HL-60/S4 (cell line): ENCODE results near the gene HBG2.
"Not testable (repeated sequence)": the region's sequence is repeated elsewhere in the genome, so short reads cannot be mapped to it uniquely, and the experiment has no call there.

Source experiments
- in situ Hi-C: fragments of 300-500 bp; cut with MboI; formaldehyde crosslinking; loops from 2 replicates; pipeline ENCODE4 v1.14.3; 2022; ENCODE audit warnings: low sequenced_read_pairs

HBG2 gene

GRCh38 chr11:5250543-5251204 lies 3.9 kb downstream of the HBG2 start:
- in situ Hi-C loops: no loop called here

GRCh38 chr11:5249807-5250396 lies 4.7 kb downstream of the HBG2 start, which contains the start of gene HBG1:
TSS of gene HBG1 (minus strand) at chr11:5249857. CDS start at chr11:5249804, 53 bp downstream.
- in situ Hi-C loops: not testable (repeated sequence)

- in situ Hi-C loops: not testable (repeated sequence)
These were observed 6.1 kb downstream of the HBG2 start for GRCh38 chr11:5248498-5248897.

GRCh38 chr11:5247472-5248192 lies 6.9 kb downstream of the HBG2 start:
- in situ Hi-C loops: no loop called here

GRCh38 chr11:5246772-5247471 lies 7.7 kb downstream of the HBG2 start:
- in situ Hi-C loops: no loop called here

GRCh38 chr11:5245155-5245554 lies 9.4 kb downstream of the HBG2 start:
- in situ Hi-C loops: no loop called here

- in situ Hi-C loops: no loop called here
These were observed 10.8 kb downstream of the HBG2 start for GRCh38 chr11:5243816-5244180.

- in situ Hi-C loops: no loop called here
These were observed 11.4 kb downstream of the HBG2 start for GRCh38 chr11:5242933-5243815.

- in situ Hi-C loops: no loop called here
These were observed 12.4 kb downstream of the HBG2 start for GRCh38 chr11:5242208-5242607.

- in situ Hi-C loops: no loop called here
These were observed 13.1 kb downstream of the HBG2 start for GRCh38 chr11:5241458-5241857.

- in situ Hi-C loops: no loop called here
These were observed 14.1 kb downstream of the HBG2 start for GRCh38 chr11:5240458-5240857.

GRCh38 chr11:5240056-5240455 lies 14.5 kb downstream of the HBG2 start:
- in situ Hi-C loops: no loop called here

GRCh38 chr11:5239046-5239445 lies 15.5 kb downstream of the HBG2 start:
- in situ Hi-C loops: no loop called here

GRCh38 chr11:5238486-5238885 lies 16.1 kb downstream of the HBG2 start:
- in situ Hi-C loops: no loop called here

- in situ Hi-C loops: no loop called here
These were observed 17.2 kb downstream of the HBG2 start for GRCh38 chr11:5237420-5237819.

GRCh38 chr11:5235364-5236095 lies 19.1 kb downstream of the HBG2 start:
- in situ Hi-C loops: no loop called here

GRCh38 chr11:5234381-5234834 lies 20.2 kb downstream of the HBG2 start, which contains the start of gene HBD:
TSS of gene HBD (minus strand) at chr11:5234483. CDS start at chr11:5234433, 50 bp downstream.
- in situ Hi-C loops: no loop called here

- in situ Hi-C loops: no loop called here
These were observed 21.3 kb downstream of the HBG2 start for GRCh38 chr11:5233307-5233706.

GRCh38 chr11:5232821-5233220 lies 21.8 kb downstream of the HBG2 start:
- in situ Hi-C loops: no loop called here

- in situ Hi-C loops: no loop called here
These were observed 22.4 kb downstream of the HBG2 start for GRCh38 chr11:5232176-5232575.
